NCI-H2196 (cell line): Measurements from ENCODE around the gene RNF123.
"Not testable (repeated sequence)": the region's sequence is repeated elsewhere in the genome, so short reads cannot be mapped to it uniquely, and the experiment has no call there.

Source experiments
- DNase-seq: peaks from one replicate; lab custom pipeline; 2025; ENCODE audit not compliant: unreplicated experiment; lab: John Stamatoyannopoulos, UW

Gene RNF123

DNA sequence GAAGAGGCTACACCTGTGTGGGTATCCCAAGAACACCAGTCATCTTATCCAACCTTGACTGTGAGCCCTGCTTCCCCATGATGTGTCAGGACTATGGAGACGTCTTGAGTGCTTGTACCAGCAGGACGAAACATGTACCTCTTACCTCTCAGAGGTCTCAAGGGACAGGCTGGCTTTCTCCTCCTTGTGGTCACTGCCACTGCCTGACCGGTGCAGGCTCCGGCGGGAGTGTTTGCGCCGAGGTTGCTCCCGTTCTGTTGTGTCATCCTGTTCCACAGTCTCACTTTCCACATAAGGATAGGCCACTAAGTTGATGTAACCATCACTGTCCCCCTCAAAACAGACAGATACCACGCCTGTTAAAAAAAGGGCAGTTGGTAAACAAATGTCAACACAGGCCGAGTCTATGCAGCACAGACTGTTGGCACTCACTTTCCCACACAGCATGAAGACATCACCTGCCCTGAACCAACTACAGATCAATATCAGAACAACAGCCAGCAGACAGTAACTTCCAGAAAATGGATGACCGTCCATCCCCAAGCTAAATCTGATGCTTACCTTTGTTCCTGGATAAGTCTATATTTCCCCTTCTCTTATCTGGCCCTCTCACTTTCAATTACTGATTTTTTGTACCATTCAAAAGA is 48.8 kb downstream of the RNF123 start:
- DNase-seq: no peak

DNA sequence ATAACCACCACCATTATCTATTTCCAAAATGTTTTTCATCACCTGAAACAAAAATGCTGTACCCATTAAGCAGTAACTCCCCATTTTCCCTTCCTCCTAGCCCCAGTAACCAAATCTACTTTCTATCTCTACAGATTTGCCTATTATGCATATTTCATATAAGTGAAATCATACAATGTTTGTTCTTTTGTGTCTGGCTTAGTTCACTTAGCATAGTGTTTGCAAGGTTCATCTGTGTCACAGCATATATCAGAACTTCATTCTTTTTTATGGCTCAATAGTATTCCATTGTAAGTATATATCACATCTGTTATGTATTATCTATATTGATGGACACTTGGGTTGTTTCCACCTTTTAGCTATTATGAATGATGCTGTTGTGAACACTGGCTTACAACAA is 51.1 kb downstream of the RNF123 start:
- DNase-seq: no peak

DNA sequence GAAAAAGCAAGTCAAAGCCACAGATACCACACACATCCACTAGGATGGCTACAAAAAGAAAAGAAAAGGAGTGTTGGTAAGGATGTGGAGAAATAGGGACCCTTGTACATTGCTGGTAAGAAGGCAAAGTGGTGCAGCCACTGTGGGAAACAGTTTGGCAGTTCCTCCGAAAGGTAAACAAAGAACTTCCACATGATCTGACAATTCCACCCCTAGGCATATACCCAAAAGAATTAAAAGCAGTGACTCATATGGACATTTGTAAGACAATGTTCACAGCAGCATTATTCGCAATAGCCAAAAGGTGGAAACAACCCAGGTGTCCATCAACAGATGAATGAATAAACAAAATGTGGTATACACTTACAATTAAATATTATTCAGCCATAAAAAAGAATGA is 56.6 kb downstream of the RNF123 start:
- DNase-seq: no peak

DNA sequence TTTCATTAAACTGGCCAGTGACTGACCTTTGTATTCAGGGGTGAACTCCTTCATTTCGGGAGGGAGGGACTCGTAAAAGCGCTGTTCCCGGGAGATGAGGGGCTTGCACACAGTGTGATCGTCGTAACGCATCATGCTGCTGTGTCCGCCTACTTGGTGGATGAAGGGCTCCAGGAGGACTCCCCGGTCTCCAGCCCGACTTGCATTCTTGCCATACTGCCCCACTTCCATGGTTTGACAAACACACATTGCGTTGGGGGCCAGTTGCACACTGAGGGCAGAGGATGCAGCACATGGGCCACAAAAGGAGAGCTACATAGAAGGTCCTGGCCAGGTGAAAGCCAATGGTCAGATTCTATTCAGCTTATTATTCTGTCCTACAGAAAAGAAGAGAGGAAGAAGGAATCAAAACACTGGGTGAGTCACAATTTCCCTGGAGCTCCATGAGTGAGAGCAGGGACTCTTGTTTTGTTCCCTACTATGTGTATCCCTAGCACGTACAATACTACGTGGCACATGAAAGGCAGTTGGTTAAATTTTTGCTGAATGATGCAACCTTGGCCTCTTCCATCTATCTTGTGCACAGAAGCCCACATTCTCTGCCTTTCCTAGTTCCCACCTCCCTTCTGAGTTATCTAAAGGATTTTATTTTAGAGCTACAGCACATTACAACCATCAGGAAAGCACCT is 58.6 kb downstream of the RNF123 start:
- no peak for DNase-seq

DNA sequence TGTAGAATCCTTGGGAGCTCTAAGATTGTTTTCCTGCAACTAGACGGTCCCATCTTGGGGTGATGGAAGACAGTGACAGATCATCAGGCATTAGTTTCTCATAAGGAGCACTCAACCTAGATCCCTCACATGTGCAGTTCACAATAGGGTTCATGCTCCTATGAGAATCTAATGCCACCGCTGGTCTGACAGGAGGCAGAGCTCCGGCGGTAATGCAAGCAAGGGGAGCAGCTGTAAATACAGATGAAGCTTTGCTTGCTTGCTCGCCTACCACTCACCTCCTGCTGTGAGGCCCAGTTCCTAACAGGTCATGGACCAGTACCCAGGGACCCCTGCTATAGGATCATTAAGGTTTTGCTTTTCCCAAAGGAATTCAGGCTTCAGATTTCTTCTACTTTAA is 59.5 kb downstream of the RNF123 start:
- not testable (repeated sequence) for DNase-seq

DNA sequence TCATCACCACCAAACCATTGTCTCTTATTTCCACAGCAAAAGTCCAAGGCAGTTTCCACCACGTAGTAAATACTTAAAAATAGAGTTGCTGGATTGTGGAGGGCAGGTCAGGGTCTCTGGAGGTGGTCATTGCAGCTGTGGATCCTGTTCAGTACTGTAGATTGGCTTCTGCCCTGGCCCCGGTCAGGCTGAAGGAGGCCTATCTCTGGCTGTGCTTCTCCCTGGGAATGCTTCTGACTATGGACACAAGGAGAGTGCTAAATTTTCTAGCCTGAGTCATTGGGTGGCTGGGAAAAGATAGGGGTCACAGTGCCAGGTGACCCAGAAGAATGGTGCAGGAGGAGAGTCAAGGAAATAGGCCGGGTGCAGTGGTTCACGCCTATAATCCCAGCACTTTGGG is 60.7 kb downstream of the RNF123 start:
- DNase-seq: no peak

DNA sequence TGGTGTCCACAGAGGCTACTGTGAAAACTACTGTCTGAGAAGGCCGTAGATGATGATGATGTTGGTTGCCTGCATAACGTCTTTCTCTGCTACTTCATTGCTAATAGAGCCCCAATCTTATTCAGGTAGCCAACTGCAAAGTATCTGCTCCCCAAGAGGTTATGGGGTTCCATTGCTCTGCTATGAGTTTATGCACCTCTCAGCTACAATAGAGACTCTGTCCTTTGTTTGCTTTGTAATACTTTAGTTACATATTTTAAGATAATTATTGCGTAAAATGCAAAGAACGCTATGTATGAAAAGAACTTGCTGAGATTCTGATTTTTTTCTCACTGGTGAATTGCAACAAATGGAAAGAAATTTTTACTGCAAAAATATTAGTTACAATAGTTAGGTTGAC is 62.1 kb downstream of the RNF123 start:
- no peak for DNase-seq

DNA sequence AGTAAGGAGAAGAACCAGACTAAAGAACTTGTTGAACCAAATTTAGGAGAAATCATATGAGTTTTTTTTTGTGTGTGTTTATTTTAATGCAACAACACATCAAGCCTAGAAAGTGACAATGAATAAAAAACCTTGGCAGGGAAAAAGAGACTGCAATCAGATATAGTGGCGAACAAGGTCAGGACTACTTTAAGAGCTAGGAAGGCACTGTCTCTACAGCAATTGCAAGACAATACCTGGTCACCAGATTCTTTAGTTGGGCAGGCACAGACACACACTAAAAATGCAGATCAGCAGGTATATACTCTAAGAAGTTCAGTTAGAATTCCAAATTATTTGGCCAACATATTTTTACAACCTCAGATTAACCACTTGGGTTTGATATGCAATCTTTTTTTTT is 65.2 kb downstream of the RNF123 start:
- DNase-seq: no peak

DNA sequence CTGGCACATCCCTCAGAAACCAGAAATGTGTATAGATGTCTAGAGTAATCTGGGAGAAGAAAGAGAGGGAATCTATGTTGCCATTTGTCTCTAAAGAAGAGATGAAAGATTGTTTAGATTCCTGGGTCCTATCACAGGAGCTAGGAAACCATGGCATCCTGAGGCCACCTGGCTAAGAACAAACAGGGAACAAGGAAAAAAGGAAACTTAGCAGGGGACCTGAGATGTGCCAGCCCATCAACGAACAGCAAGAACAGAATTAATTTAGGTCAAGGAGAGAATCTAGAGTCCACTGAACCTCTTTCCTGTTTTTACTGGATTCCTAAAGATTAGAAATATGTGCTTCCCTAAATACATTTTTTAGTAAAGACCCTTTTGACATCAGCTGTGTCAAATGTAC is 66.7 kb downstream of the RNF123 start:
- DNase-seq: no peak

DNA sequence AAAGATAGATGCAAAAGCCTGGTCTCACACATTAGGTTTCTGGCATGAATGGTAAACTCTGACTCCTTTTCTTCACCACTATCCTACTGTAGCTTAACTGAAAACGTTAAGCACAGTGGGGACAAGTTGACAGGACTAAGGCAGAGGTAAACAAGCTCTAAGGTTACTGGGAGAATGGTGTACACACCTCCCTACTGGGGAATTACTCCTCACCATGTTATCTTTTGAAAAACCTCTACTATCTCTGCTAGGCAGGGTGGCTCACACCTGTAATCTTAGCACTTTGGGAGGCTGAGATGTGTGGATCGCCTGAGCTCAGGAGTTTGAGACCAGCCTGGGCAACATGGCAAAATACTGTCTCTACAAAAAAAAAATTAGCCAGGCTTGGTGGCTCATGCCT is 67.8 kb downstream of the RNF123 start:
- DNase-seq: no peak

DNA sequence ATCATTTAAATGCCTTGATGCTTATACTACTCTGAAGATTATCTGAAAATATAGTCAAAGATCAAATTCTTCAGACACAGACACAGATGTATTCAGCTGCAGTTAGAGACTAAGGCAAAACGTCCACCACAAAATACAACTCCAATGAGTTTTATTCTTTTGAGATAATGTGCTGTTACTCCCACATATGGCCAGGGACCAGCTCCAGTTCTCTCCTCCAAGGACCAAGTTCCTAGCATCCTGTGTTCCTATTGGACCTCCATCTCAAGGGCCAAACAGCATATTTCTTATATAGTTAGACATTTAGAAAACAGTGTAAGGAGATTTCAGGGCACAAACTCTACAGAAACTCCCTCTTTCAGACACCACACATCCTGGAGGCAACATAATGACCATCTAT is 69.9 kb downstream of the RNF123 start:
- DNase-seq: no peak

DNA sequence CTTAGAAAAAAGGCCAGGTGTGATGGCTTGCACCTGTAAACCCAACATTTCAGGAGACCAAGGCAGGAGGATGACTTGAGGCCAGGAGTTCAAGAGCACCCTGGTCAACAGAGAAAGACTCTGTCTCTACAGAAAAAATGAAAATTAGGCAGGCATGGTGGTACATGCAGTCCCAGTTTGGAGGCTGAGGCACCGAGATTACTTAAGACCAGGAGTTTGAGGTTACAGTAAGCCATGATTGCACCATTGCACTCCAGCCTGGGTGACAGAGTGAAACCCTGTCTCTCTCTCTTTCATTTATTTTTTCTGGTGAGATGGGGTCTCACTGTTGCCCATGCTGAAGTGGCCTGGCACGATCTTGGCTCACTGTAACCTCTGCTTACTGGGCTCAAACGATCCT is 72.3 kb downstream of the RNF123 start:
- no peak for DNase-seq

DNA sequence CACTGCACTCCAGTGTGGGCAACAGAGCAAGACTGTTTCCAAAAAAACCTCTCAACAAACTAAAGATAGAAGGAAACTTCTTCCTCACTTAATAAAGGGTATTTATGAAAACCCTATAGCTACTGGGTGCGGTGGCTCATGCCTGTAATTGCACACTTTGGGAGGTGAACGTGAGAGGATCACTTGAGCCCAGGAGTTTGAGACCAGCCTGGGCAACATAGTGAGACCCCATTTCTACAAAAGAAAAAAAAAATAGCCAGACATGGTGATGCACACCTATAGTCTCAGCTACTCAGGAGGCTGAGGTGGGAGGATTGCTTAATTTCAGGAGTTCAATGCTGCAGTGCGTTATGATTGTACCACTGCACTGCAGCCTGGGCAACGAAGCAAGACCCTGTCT is 74.6 kb downstream of the RNF123 start:
- DNase-seq: no peak

DNA sequence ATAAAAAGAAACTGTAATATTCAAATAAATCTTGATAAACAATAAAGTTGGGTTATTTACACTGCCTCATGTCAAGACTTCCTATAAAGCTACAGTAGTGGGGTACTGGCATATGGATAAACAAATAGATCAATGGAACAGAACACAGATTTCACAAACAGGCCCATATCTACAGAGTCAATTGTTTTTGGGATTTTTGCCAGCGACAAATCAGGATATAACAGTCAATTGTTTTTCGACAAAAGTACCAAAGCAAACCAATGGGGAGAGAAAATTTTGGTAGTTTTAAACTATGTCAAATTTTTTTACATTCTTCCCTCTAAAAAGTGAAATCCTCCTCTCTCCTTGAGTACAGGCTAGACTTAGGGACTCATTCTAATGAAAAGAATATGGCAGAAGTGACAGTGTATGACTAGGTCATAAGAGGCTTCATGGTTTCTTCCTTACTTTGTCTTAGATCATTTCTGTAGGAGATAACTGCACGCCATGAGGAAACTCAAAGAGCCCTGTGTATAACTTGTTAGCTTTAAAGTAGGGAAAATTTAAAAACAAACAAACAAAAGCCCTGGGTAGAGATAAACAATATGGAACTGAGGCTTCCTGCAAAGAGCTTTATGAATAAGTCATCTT is 80.0 kb downstream of the RNF123 start:
- no peak for DNase-seq

DNA sequence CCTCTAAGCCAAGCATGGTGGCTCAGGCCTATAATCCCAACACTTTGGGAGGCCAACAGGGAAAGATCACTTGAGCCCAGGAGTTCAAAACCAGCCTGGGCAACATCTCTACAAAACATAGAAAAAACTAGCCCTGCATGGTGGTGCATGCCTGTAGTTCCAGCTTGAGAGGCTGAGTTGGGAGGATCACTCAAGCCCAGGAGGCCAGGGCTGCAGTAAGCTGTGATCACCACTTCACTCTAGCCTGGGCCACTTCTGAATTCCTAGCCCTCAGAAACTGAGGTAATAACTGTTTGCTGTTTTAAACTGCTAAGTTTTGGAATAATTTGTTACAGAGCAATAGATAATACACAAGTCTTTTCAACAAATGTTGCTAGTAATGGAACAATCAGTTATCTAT is 80.6 kb downstream of the RNF123 start:
- no peak for DNase-seq
